Mucosa of gallbladder (tissue), 1 donor: ENCODE results near the gene TCF7L1. TPM values are rescaled to one million over a fixed set of nuclear protein-coding genes. Genes with fewer than 3 reads are reported as not detected.
"Not testable (repeated sequence)": the region's sequence is repeated elsewhere in the genome, so short reads cannot be mapped to it uniquely, and the experiment has no call there.

Source experiments
- DNase-seq: peaks from one replicate; pipeline ENCODE4 v3.0.0-alpha.2; 2020; ENCODE audit warnings: low spot score
- total RNA-seq: library from RNA; stranded (reverse); gene quantifications from one replicate; pipeline ENCODE4 v1.2.1, GENCODE V29; 2021
- donor health status: DM: no; HTN: no; CAD: no.

TCF7L1 gene
- total RNA-seq, 1 donor from 2014 or later, result 7.6 TPM

DNA sequence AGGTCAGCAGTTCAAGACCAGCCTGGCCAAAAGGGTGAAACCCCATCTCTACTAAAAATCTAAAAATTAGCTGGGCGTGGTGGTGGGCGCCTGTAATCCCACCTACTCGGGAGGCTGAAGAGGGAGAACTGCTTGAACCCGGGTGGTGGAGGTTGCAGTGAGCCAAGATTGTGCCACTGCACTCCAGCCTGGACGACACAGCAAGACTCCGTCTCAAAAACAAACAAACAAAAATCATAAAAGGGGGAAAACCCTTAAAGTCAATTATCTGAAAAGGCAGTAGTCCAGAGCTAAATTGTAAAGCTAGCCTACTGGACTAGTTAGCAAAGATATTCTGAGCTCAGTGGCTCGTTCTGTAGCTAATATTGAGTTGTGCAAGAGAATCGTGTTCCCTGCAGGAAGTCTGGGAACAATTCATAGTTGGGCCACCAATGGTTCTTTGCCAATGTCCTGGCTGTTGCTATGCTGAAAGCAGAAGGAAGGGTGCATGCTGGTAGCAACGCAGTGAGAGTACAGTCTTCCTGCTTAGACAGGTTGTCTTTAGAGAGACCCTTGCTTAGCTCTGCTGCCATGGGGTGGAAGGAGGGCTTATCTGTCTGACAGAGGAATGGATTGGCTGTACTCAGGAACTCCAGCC is 190.3 kb downstream of the TCF7L1 start:
- DNase-seq, result no peak

DNA sequence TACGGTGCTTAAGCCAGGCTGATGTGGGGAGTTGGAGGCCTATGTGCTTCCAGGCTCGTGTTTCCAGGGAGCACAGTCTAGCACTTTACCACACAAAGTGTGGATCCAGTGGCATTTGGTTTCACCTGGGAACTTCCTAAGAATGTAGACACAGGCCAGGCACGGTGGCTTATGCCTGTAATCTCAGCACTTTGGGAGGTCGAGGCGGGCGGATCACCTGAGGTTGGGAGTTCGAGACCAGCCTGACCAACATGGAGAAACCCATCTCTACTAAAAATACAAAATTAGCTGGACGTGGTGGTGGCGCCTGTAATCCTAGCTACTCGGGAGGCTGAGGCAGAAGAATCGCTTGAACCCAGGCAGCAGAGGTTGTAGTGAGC is 190.8 kb downstream of the TCF7L1 start:
- DNase-seq, result not testable (repeated sequence)

- DNase-seq, result peak; percentile 68
Measured at GRCh38 chr2:85324639-85325465, 191.7 kb downstream of the TCF7L1 start.

GRCh38 chr2:85325466-85325811 is 192.2 kb downstream of the TCF7L1 start:
- no peak for DNase-seq

DNA sequence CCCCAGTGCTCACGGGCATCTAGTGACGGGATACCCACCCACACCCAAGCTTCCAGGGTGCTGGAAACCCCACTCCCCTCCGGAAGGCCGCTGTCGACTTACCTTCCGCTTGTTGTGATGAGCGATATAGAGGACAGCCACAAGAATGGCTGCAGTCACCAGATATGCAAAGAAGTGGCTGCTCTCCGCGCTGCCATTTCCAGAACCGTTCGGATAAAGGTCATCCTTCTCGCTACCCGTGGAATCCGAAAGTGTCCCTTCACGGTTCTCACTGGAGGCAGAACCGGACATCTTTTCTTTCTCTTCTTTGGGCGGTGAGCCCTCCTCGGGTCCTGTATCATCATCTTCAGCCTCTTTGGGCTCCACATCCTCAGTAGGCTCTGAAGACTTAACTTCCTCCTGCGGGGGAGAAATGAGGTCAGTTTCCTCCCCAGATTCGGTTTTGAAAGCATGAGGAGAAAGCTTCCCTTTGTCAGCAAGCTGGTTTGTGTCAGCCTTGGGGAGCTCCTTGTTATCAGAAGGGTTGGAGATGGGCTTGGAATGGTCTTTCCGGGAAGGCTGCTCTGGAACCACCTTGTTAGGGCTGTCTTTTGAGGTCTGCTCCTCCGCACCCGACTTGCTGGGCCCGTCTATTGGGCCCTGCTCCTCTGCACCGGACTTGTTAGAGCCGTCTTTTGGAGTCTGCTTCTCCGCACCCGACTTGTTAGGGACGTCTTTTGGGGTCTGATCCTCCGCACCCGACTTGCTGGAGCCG is 193.4 kb downstream of the TCF7L1 start:
- DNase-seq, result no peak

- DNase-seq, result peak; percentile 45
Measured at GRCh38 chr2:85327160-85327821, 194.1 kb downstream of the TCF7L1 start.

- DNase-seq, result peak; percentile 94
Measured at GRCh38 chr2:85327822-85328617, 194.8 kb downstream of the TCF7L1 start, which contains the start of gene TGOLN2. TGOLN2 (minus strand) TSS chr2:85327989; CDS start chr2:85327962, 27 bp downstream.

GRCh38 chr2:85329181-85329651 is 196.0 kb downstream of the TCF7L1 start:
- DNase-seq, result no peak

- DNase-seq, result not testable (repeated sequence)
Measured at GRCh38 chr2:85329701-85330100, 196.5 kb downstream of the TCF7L1 start.

- no peak for DNase-seq
Measured at GRCh38 chr2:85330839-85331636, 197.8 kb downstream of the TCF7L1 start.

DNA sequence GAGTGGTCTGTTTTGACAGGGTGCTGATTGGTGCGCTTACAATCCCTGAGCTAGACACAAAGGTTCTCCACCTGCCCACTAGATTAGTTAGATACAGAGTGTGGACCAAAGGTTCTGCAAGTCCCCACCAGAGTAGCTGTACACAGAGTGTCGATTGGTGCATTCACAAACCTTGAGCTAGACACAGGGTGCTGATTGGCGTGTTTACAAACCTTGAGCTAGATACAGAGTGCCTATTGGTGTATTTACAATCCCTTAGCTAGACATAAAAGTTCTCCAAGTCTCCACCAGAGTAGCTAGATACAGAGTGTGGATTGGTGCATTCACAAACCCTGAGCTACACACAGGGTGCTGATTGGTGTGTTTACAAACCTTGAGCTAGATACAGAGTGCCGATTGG is 200.7 kb downstream of the TCF7L1 start:
- DNase-seq, result not testable (repeated sequence)

- DNase-seq, result no peak
Measured at GRCh38 chr2:85334928-85335327, 201.7 kb downstream of the TCF7L1 start.

GRCh38 chr2:85340034-85340892 is 207.1 kb downstream of the TCF7L1 start:
- no peak for DNase-seq

- DNase-seq, result no peak
Measured at GRCh38 chr2:85341269-85342029, 208.3 kb downstream of the TCF7L1 start.

DNA sequence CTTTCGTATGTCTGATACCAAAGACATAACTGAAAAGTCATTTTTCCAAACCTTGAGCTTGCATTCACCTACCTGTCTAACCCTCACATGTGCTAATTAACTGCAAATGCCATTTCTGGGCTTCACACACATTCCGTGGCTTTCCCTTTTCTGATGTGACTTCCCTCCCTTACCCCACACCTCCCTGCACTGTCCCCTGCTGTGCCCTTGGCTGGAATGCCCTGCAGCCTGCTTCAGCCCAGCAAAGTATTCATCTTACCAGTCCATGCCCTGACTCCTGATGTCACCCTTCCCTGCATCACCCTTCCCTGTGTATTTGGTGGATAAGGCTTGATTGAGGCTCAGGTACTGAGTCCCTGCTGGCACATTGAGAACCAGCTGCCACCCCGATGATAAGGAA is 209.0 kb downstream of the TCF7L1 start:
- DNase-seq, result no peak

DNA sequence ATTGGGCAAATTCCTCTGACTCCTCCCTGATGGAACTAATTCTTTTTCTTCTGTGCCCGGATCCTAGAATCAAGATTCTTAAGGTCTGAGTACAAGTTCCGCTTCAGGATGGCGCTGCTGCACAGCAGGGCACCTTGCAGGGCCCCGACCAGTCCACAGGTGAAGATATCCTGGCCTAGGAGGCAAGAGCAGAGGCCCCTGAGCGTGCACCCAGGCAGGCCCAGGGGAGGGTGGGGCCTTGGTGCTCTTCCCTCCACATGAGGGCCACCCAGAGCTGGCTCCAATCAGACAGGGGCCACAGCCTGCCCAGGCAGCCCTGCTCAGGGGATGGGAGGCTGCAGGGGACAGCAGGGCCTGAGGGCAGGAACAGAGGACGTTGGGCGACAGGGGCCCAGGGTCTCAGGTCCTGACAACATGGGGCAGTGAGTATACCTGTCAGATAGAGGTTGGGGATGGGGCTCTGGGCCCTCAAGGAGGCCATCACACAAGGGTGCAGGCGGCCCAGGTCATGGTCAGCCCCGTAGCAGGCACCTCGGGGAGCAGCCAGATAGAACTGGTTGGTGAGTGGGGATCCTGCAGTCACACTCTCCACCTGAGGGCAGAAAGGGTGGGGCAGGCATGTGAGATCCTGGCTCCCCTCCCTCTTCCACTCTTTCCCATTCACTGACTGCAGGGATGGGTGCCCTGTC is 210.2 kb downstream of the TCF7L1 start:
- not testable (repeated sequence) for DNase-seq

GRCh38 chr2:85344356-85344954 is 211.3 kb downstream of the TCF7L1 start:
- no peak for DNase-seq
